ENCODE data around the gene RAD1.
"Not testable (repeated sequence)": the region's sequence is repeated elsewhere in the genome, so short reads cannot be mapped to it uniquely, and the experiment has no call there.

RAD1 gene

GRCh38 chr5:34915139-34915855 is at the start of gene RAD1, which contains the start of gene BRIX1:
Gene RAD1, minus strand, starts transcription at chr5:34915504. Its CDS starts 612 bp downstream, at chr5:34914892.
Gene BRIX1, plus strand, starts transcription at chr5:34915711. Its CDS starts 28 bp downstream, at chr5:34915739.
- DNase-seq, result peak; percentile 96

GRCh38 chr5:34959323-34959722 is 44.0 kb upstream of the RAD1 start:
- DNase-seq, result peak; percentile 19

- DNase-seq, result peak; percentile 7
Measured at GRCh38 chr5:34957857-34958690, 42.8 kb upstream of the RAD1 start.

GRCh38 chr5:34957321-34957720 is 42.0 kb upstream of the RAD1 start:
- no peak for DNase-seq

GRCh38 chr5:34944460-34945047 is 29.2 kb upstream of the RAD1 start:
- DNase-seq, result no peak

- no peak for DNase-seq
Measured at GRCh38 chr5:34944044-34944443, 28.7 kb upstream of the RAD1 start.

- DNase-seq, result no peak
Measured at GRCh38 chr5:34941936-34942335, 26.6 kb upstream of the RAD1 start.

GRCh38 chr5:34932947-34933346 is 17.6 kb upstream of the RAD1 start:
- DNase-seq, result no peak

GRCh38 chr5:34930870-34931269 is 15.6 kb upstream of the RAD1 start:
- no peak for DNase-seq

GRCh38 chr5:34930462-34930844 is 15.1 kb upstream of the RAD1 start:
- DNase-seq, result no peak

- DNase-seq, result peak; percentile 85
Measured at GRCh38 chr5:34929720-34930461, 14.6 kb upstream of the RAD1 start.

- DNase-seq, result peak; percentile 99
Measured at GRCh38 chr5:34929134-34929719, 13.9 kb upstream of the RAD1 start, which contains the start of gene DNAJC21. Gene DNAJC21, plus strand, starts transcription at chr5:34929559. Its CDS starts 261 bp downstream, at chr5:34929820.

GRCh38 chr5:34928267-34928666 is 13.0 kb upstream of the RAD1 start:
- no peak for DNase-seq

GRCh38 chr5:34927785-34928184 is 12.5 kb upstream of the RAD1 start:
- no peak for DNase-seq

GRCh38 chr5:34926318-34926888 is 11.1 kb upstream of the RAD1 start:
- DNase-seq, result no peak

- DNase-seq, result no peak
Measured at GRCh38 chr5:34924462-34924765, 9.1 kb upstream of the RAD1 start.

GRCh38 chr5:34923694-34924461 is 8.6 kb upstream of the RAD1 start:
- DNase-seq, result peak; percentile 48

GRCh38 chr5:34923256-34923655 is 8.0 kb upstream of the RAD1 start:
- not testable (repeated sequence) for DNase-seq

- no peak for DNase-seq
Measured at GRCh38 chr5:34919077-34919476, 3.8 kb upstream of the RAD1 start.

GRCh38 chr5:34918025-34918424 is 2.7 kb upstream of the RAD1 start:
- no peak for DNase-seq

- DNase-seq, result no peak
Measured at GRCh38 chr5:34916518-34916917, 1.2 kb upstream of the RAD1 start.

GRCh38 chr5:34915856-34916192 is 520 bp upstream of the RAD1 start:
- DNase-seq, result peak; percentile 34

Measured in stimulated activated CD4-positive, alpha-beta T cell treated with anti-CD3 and anti-CD28 coated beads, Interleukin-15, amount 100 ng/mL, for 24 hours (primary cell).